Activated CD4-positive, alpha-beta T cell treated with anti-CD3 and anti-CD28 coated beads, Interleukin-2, Interleukin-6, amounts not matched to agents 100 ng/mL and 50 ng/mL, durations not matched to agents 16 hours and 8 hours (primary cell): ENCODE data around the gene MID1IP1.

Experiments
- DNase-seq: peaks from one replicate; pipeline ENCODE4 v3.0.0-alpha.2; 2020

MID1IP1 gene

DNA sequence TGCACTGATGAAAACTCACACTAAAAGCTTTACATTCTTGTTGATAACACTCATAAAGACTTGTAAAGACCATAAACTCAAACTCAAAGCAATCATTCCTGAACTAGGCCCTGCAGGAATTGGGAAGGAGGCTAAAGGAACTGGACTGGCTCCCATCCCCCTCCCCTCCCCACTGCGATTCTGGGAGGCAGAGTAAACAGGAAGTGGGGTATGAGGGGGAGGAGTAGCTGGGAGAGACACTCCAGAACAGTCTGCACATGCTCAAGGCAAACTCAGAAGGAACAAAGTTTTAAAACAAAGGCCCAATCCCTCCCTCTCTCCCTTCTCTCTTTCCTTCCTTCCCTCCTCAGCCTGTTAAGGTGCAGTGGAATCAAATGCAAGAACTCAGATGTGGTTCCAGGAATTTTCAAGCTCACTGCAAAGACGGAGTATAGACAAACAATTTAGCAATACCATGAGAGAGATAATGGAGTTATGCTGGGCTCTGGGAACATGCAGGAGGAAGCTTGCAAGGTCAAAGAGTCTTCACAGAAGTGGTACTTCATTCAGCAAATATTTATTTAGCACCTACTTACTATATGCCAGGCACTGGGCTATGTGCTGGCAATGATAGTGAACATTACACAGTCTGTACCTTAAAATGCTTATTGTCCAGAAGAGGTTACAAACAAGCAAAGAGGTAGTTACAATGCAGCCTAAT, 15.9 kb downstream of the MID1IP1 start:
- DNase-seq, result no peak

DNA sequence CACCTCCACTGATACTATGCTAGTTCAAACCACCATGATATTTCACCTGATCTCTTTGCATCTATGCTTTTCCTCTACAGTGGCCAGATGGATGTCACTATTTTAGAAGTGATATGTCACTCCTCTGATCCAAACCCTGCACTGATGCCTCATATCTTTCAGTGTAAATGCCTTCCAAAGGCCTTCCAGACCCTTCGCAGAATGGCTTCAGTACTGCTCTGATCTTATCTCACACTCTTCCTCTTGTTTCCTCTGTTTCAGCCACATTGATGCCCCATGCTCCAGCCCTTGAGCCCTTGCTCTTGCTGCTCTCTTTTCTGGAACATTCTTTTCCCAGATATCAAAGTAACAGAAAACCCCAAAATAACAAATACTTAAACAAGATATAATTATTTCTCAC, 17.9 kb downstream of the MID1IP1 start:
- DNase-seq, result no peak

DNA sequence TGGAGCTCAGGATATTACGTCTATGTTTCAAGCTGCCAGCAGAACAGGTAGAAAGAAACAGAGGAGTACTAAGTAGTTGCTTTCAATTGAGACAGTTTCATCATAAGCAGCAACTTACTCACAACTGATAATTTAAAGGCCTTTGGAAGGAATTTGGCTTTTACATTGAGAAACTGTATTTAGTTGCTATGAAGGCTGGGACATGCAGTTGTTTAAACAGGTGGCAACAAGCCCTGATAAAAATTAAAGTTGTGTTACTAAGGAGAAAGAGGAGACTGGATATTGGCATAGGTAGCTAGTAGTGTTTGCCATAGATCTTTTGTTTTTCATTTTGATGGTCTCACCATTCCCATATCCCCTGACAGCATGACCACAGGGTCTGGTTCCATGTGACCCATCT, 18.4 kb downstream of the MID1IP1 start:
- no peak for DNase-seq

DNA sequence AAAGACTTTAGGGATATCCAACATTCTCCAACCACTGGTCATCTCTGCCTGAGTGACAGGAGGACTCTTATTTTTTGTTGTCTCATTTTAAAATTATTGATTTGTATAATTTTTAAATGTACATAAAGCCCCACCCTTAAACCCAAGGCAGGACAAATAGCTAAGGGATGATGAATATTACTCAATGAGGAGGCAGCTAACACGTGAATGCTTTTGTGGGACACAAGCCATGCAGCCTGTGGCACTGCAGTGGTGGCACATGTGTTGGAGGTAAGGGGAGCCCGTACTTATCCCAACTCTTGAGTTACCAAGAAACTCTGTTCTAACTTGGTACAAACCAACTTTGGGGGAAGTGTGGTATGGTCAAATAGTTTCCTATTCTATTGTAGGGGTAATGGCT, 19.5 kb downstream of the MID1IP1 start:
- no peak for DNase-seq

DNA sequence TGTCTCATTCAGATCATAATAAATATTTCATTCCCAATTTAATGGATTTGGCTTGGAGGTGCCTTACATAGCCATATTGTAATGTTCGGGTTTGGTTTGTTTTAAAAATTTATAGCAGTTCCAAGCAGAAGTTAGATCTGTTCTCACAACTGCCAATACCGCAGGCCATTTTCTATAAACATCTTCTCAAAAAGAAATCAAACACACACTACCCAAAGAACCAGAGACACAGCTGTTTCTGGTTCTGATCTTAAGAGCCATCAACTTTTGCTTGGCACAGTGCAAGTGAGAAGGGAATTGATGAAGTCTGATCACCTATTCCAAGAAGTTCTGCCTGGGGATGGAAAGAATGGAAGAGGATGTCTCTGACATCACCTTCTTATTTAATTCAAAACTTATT, 22.9 kb downstream of the MID1IP1 start:
- no peak for DNase-seq

DNA sequence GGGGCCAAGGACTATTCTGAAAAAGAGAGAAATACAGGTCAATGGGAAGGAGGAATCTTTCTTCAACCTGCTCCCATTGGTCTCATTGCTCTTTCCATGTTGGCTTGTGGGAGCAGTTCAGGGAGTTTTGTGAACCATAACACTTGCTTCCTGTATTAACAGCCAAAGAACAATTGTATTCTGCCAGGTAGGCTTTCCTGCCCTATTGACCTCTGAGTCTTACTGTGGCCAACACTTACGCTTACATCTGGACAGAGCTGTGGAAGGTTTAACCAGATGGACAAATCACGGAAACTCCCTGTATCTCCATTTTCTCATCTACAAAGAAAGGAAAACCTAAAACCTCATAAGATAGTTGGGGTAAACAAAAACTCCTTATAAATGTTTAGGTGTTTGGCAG, 30.7 kb downstream of the MID1IP1 start:
- DNase-seq, result no peak

DNA sequence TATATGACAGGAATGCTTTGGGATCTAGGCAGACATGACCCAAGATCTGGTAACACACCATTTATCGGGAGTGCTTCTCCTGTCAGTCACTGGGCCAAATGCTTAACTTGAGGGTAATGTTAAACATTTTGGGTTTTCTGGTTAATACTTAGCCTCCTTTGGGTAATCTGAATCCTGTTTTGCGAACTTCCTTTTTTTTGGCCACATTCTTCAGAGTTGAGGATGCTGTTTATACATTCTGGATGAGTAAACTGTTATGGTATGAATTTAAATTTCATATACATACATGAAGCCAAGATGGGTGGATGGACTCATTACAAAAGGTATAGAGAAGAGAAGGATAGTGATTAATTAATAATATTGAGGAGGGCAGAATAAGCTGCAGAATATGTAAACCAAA, 36.1 kb downstream of the MID1IP1 start:
- DNase-seq, result no peak

DNA sequence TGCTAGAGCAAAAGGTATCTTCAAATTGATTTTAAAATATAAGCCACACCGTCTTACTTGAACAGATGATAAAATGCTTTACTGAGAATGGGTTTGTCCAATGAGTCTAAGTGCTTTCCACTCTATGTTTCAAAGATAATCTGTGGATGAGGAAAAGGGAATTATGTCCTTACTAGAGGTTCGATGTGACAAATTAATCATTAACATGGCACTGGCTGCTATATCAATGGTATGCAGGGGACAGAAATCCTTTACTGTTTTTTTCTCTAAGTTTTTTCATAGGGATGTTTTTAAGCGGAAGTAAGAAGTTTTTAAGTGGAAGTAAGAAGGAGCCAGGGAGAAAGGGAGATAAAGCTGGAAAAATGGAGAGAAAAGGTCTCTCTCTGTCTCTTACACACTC, 38.0 kb downstream of the MID1IP1 start:
- no peak for DNase-seq

DNA sequence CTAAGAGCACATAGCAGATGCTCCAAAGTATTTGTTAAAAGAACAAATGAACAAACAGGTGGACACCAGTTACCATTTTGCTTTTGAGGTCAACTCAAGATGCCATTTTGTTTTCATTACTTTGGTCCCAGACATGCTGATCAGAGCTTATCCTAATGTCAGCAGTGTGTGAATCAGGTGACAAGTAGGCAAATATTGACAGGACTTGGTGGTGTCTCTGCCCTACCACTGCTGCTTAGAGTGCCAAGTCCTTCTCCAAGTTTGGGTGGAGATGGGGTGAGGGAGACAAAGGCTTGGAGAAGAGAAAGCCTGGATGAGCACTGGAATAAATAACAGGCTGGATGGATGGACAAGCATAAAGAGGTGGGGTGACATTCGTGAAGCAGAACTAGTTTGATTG, 38.7 kb downstream of the MID1IP1 start:
- no peak for DNase-seq

DNA sequence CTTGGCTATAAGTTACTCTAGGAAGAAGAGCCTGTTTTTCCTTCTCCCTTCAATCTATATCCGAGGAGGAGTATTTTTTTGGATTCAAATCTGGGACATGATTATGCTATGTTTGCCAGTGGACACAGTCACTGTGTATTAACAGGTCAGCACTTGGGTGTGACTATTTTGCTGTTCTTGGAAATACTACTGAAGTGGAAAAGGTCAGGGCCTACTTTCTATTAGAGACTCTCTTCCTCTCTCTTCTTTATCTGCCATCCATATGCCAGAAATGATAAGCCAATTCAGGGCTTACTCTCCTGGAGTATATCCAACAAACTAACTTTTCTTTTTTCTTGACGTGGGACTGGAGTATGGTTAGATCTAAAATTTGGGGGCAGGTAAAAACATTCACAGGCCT, 40.5 kb downstream of the MID1IP1 start:
- DNase-seq, result no peak

DNA sequence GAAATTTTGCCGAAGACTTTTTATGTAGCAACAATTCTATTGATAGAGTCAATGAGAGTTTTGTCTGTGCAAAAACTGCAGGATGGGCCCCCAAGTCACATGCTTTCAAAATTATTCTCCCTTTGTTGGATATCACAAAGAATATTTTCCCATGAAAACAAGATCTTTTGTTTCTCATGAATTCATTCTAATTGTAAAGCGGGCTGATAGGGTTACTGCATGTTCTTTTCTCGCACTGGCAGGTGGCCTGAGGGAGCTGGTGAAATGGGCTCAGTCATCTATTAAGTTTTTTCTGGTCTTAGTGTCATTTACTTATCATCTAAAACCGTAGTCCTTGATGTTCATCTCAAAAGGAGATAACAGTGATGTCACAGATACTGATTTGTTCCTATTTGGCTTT, 44.2 kb downstream of the MID1IP1 start:
- DNase-seq, result no peak

DNA sequence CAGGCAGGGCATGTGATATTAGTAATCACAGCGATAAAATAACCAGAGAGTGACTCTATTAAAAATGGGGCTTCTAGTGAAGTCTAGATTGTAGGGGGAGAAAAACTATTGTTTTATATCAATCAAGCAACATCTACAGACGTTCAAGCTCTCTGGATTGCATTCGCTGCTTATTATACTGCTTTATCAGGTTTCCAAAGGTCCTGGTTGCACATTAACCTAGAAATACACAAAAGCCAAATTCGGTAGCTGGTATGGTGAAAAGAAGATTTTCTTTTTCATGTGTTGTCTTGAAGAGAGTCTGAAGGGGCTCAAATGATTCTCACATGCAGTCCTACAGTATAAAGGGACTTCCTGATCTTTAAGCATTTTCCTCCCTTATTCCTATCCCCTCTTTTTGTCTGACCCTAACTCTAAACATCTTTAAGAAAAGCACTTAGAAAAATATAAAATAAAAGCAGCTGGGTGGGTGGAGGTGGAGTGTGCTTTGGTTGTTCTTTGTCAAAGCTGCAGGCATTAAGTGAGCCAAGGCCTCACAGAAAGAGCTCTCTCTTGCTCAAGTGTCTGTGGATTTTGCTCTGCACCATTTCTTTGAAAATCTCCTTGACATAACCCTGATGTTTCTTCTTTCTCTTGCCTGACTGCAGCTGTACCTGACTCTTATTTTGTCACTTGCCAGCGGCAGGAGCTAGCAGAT, 46.1 kb downstream of the MID1IP1 start:
- DNase-seq, result no peak

DNA sequence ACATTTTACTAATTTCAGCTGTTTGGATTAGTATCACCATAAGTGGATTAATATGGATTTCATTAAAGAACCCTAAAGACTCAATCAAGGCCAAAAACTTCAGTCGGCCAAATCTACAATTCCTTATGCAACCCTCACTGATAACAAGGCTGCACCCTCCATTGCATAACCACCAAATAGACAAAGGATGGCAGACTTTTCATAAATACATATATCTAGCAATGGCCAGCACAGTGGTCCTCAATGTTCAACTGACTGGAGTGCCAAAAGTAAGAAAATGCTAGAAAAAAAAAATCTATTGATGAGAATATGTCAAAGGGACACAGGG, 46.6 kb downstream of the MID1IP1 start:
- DNase-seq, result no peak

DNA sequence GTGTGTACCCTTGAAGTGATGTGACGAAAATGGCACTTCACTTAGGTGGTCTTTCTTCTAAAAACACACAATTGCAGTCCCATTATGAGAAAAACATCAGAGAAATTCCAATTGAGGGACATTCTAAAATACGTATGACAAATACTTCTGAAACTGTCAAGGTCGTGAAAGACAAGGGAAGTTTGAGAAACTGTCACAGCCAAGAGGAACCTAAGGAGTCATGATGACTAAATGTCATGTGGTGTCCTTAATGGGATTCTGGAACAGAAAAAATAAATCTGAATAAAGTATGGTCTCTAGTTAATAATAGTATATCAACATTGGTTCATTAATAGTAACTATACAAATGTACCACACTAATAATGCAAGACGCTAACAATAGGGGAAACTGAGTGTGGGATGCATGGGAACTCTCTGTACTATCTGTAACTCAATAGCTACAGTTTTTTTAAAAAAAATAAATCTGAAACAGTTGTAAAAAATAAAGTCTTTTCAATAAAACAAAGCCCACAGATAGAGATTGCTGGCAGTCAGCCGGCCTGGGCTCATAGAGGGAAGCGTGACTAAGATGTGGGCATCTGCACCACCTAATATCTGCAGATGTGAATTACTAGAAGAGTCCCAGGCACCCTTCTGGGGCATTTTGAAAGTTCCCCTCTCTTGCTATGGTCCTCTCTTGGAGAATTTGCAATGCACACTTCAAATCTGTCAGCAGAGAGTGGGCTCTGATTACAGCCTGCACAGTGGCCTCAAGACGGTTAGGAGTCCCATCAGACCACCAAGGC, 47.6 kb downstream of the MID1IP1 start:
- DNase-seq, result no peak

DNA sequence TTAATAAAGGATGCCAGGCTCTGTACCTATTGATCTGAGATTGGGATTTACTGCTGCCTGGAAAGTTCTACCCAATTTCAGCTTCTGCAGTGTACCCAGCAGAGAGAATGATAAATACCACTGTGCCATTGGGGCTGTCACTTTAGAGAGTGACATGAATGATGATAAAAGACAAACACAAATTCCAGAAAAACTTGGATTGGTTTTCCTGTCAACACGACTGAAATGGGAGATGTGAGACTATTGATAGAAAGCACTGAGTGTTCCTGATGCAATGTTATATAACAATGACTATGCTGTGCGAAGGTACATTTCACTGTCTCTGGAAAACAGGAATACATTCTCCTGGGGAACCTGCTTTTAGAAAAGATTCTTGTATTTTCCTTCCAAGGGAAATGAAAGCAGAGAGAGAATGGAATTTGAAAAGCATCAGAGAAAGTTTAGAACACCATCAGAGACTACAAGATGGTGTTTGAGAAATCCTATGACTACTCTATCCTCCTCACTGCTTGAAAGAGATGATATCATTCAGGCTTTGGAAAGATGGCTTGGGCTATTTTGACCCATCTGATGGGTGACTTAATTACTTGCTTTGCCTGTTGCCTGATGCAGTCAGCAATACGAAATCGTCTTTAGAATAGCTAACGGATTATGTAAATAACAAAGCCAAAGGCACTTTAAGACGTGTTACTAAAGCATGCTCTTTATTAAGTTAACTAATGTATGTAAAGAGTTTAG, 49.7 kb downstream of the MID1IP1 start:
- DNase-seq, result no peak

DNA sequence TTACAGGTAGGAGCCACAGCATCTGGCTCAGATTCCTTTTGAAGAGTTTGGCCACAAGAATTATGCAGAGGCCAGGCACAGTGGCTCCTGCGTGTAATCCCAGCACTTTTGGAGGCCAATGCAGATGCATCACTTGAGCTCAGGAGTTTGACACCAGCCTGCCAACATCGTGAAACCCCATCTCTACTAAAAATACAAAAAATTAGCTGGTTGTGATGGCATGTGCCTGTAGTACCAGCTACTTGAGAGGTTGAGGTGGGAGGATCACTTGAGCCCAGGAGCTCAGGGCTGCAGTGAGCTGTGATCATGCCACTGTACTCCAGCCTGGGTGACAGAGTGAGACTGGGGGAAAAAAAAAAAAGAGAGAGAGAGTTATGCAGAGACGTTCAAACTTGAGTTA, 53.0 kb downstream of the MID1IP1 start:
- no peak for DNase-seq
